T-helper 17 cell (primary cell): ENCODE measurements around the gene TUFT1. TPM values are rescaled to one million over a fixed set of nuclear protein-coding genes. Genes with fewer than 3 reads are reported as not detected.
"Not testable (repeated sequence)": the region's sequence is repeated elsewhere in the genome, so short reads cannot be mapped to it uniquely, and the experiment has no call there.

Experiments
- ATAC-seq: fragments of 150-1000 bp; cut with Tn5 transposase; 2 replicates; pipeline ENCODE4 v1.10.0; 2021; ENCODE audit warnings: mild to moderate bottlenecking, moderate library complexity
- DNase-seq, 3 donors: peaks; one replicate each; pipeline versions ENCODE4 v3.0.0 to v3.0.0-alpha.2; 2020 to 2021
- H3K9me3 ChIP-seq: one replicate; pipeline ENCODE4 v1.7.0; 2013; ENCODE audit warnings: low read length, mild to moderate bottlenecking; ENCODE audit not compliant: control insufficient read depth, poor library complexity, severe bottlenecking
- H3K27ac Mint-ChIP-seq: one replicate; pipeline ENCODE4 v1.8.0; 2022; ENCODE audit warnings: mild to moderate bottlenecking, moderate library complexity, mixed read lengths
- H3K27me3 Mint-ChIP-seq: one replicate; pipeline ENCODE4 v1.8.0; 2022; ENCODE audit warnings: mixed read lengths
- H3K36me3 Mint-ChIP-seq: one replicate; pipeline ENCODE4 v1.8.0; 2022; ENCODE audit warnings: low read depth, mixed read lengths
- H3K4me1 Mint-ChIP-seq: one replicate; pipeline ENCODE4 v1.8.0; 2022; ENCODE audit warnings: mild to moderate bottlenecking, mixed read lengths
- H3K4me3 Mint-ChIP-seq: one replicate; pipeline ENCODE4 v1.8.0; 2022; ENCODE audit warnings: mild to moderate bottlenecking, moderate library complexity, mixed read lengths
- total RNA-seq, 4 donors: library from RNA in 2 of 4; stranded (reverse) in 2 of 4; gene quantifications; one replicate each; pipeline ENCODE4 v1.2.3 and lab custom pipeline; 2022 to 2026

Gene TUFT1
- total RNA-seq, 2 donors from 2014 or later: 11.4 to 18.2 TPM

DNA sequence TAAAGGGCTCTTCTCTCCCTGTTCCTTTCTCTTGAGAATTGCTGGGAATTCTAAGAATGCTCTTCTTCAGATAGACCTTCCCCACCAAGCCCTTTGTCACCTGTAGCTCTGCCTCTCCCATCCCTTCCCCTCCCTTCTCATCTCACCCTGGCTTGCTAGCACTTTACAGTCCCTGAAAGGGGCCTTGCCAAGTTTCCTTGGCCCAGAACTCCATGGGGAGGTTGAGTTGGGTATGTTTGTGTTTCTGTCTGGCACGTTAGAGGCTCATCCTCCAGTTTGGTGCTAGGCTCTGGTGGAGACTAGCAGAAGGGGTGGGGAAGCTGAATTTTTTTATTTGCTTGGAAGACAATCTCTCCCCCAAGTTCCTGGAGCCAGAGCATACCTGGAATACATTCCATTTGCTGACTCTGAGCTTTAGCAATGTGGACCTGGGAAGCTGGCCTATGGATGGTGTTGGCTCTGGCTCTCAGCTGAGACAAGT lies 24.0 kb upstream of the TUFT1 start:
- DNase-seq (no peak), ATAC-seq (no peak)
- Mint-ChIP-seq H3K27me3 (no peaks in the 10 kb centered on the region), H3K4me1 (peaks cover 14% of the 10 kb centered on the region), H3K27ac (no peak overlapping the region), H3K36me3 (no peaks in the 10 kb centered on the region), H3K4me3 (no peak overlapping the region)
- H3K9me3 ChIP-seq: no peaks in the 10 kb centered on the region

DNA sequence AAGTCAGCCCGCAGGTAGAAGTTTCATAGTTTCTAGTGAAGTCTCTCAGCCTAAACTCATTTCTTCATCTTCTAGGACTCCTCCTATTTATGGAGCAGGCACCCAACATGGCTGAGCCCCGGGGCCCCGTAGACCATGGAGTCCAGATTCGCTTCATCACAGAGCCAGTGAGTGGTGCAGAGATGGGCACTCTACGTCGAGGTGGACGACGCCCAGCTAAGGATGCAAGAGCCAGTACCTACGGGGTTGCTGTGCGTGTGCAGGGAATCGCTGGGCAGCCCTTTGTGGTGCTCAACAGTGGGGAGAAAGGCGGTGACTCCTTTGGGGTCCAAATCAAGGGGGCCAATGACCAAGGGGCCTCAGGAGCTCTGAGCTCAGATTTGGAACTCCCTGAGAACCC lies 21.7 kb upstream of the TUFT1 start:
- H3K9me3 ChIP-seq: no peaks in the 10 kb centered on the region
- Mint-ChIP-seq H3K27ac (no peak overlapping the region), H3K4me1 (peaks cover 6% of the 10 kb centered on the region), H3K27me3 (no peaks in the 10 kb centered on the region), H3K4me3 (no peak overlapping the region), H3K36me3 (no peaks in the 10 kb centered on the region)
- DNase-seq (no peak), ATAC-seq (no peak)

GRCh38 chr1:151518936-151519335 lies 21.2 kb upstream of the TUFT1 start:
- Mint-ChIP-seq H3K27me3 (no peaks in the 10 kb centered on the region), H3K4me3 (no peak overlapping the region), H3K36me3 (peaks cover 2% of the 10 kb centered on the region), H3K4me1 (peaks cover 2% of the 10 kb centered on the region), H3K27ac (no peak overlapping the region)
- H3K9me3 ChIP-seq: no peaks in the 10 kb centered on the region
- ATAC-seq (no peak), DNase-seq (no peak)

GRCh38 chr1:151519667-151520066 lies 20.4 kb upstream of the TUFT1 start:
- Mint-ChIP-seq H3K27me3 (no peaks in the 10 kb centered on the region), H3K4me3 (no peak overlapping the region), H3K4me1 (no peaks in the 10 kb centered on the region), H3K36me3 (peaks cover 2% of the 10 kb centered on the region), H3K27ac (peak overlapping the region; percentile 71)
- DNase-seq (no peak), ATAC-seq (no peak)
- no peaks in the 10 kb centered on the region for H3K9me3 ChIP-seq

DNA sequence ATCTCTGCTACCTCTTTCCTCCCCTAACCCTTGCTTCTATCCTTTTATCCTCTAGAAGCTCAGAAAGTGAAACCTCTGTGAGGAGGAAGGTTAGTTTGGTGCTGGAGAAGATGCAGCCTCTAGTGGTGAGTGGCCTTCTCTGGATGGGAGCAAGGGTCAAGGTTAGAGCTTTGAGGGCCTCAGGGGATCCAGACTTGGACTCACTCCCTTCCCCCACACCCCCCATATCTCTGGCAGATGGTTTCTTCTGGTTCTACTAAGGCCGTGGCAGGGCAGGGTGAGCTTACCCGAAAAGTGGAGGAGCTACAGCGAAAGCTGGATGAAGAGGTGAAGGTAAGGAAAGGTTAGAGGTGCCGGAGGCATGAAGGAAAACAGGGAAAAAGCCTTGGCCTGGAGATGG lies 19.8 kb upstream of the TUFT1 start:
- no peak for ATAC-seq
- H3K4me3 Mint-ChIP-seq: no peak overlapping the region

GRCh38 chr1:151522427-151522826 lies 17.7 kb upstream of the TUFT1 start:
- H3K4me1 Mint-ChIP-seq, H3K36me3 Mint-ChIP-seq, DNase-seq, H3K27me3 Mint-ChIP-seq, ATAC-seq, H3K27ac Mint-ChIP-seq, H3K4me3 Mint-ChIP-seq, H3K9me3 ChIP-seq: not testable (repeated sequence)

More for the DNA sequence above, 19.8 kb upstream of the TUFT1 start:
- Mint-ChIP-seq H3K4me1 (no peaks in the 10 kb centered on the region), H3K36me3 (peaks cover 2% of the 10 kb centered on the region), H3K27ac (peak overlapping the region; percentile 71), H3K27me3 (no peaks in the 10 kb centered on the region)
- no peaks in the 10 kb centered on the region for H3K9me3 ChIP-seq
- DNase-seq: no peak

DNA sequence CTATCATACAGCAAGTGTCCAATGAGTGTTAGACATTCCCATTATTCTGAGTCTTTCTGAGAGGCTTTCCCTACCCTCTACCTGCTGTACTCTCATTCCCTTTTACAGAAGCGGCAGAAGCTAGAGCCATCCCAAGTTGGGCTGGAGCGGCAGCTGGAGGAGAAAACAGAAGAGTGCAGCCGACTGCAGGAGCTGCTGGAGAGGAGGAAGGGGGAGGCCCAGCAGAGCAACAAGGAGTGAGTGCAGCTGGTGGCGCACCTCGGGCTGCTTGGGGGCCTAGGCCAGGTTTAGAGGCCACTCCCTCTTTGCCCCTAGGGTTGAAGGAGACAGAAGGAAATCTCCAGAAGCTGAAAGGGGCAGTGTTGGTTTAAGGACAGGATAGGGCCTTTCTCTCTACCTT lies 16.8 kb upstream of the TUFT1 start:
- Mint-ChIP-seq H3K4me3 (no peak overlapping the region), H3K36me3 (peaks cover 2% of the 10 kb centered on the region), H3K27me3 (no peaks in the 10 kb centered on the region), H3K4me1 (peaks cover 2% of the 10 kb centered on the region), H3K27ac (no peak overlapping the region)
- DNase-seq (no peak), ATAC-seq (no peak)
- H3K9me3 ChIP-seq: no peaks in the 10 kb centered on the region

GRCh38 chr1:151524736-151525135 lies 15.4 kb upstream of the TUFT1 start:
- Mint-ChIP-seq H3K27ac (no peak overlapping the region), H3K36me3 (peaks cover 2% of the 10 kb centered on the region), H3K27me3 (peaks cover 7% of the 10 kb centered on the region), H3K4me3 (no peak overlapping the region), H3K4me1 (peaks cover 2% of the 10 kb centered on the region)
- ATAC-seq (no peak), DNase-seq (no peak)
- no peaks in the 10 kb centered on the region for H3K9me3 ChIP-seq

DNA sequence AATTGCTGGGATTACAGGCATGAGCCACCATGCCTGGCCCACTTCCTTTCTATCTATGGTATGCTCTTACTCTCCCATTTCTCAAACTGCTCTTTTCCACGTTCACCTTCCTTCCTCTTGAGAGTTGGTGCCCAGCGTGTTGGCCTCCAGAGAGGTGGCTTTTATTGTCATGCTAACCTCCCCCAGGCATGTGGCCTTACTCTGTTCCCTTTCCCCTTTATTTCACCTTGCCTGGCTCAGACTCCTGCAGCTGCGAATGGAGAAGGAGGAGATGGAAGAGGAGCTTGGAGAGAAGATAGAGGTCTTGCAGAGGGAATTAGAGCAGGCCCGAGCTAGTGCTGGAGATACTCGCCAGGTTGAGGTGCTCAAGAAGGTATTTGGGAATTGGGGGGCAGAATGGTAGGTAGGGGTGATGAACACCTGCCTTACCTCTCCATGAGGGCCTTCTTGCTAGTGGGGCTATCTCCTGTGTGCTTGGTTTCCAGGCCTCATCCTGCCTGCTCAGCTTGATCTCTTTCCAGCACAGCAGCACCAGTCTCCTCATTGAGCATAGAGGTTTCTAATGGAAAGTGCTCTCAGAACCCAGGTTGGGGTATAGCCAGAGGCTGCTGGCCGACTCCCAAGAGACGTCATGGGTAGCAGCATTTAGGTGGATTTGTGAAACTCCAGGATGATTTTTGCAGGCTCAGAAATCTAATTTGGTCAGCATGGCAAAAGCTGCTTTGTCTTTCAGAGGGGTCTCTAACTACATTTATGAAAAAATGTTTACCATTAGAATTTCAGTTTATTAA lies 13.2 kb upstream of the TUFT1 start:
- ATAC-seq: no peak
- Mint-ChIP-seq H3K4me3 (peak overlapping the region; percentile 60), H3K27me3 (peaks cover 13% of the 10 kb centered on the region), H3K4me1 (peaks cover 2% of the 10 kb centered on the region), H3K36me3 (peaks cover 2% of the 10 kb centered on the region), H3K27ac (no peak overlapping the region)
- no peaks in the 10 kb centered on the region for H3K9me3 ChIP-seq
- DNase-seq: no peak

DNA sequence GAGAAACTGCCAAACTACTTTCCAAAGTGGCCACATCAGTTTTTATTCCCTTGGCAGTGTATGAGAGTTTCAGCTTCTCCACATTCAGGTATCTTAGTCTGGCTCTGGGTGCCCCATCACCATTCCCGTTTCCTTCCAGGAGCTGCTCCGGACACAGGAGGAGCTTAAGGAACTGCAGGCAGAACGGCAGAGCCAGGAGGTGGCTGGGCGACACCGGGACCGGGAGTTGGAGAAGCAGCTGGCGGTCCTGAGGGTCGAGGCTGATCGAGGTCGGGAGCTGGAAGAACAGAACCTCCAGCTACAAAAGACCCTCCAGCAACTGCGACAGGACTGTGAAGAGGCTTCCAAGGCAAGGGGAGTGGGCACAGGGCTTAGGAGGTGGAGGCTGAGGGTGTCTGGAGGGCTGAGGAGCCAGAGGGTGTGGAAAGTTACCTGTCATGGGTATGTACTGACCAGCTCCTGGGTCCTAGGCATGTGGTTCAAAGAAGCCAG lies 10.9 kb upstream of the TUFT1 start:
- Mint-ChIP-seq H3K4me3 (no peak overlapping the region), H3K27me3 (peaks cover 13% of the 10 kb centered on the region), H3K36me3 (no peaks in the 10 kb centered on the region), H3K27ac (no peak overlapping the region), H3K4me1 (peaks cover 2% of the 10 kb centered on the region)
- no peak for ATAC-seq
- H3K9me3 ChIP-seq: no peaks in the 10 kb centered on the region
- no peak for DNase-seq

DNA sequence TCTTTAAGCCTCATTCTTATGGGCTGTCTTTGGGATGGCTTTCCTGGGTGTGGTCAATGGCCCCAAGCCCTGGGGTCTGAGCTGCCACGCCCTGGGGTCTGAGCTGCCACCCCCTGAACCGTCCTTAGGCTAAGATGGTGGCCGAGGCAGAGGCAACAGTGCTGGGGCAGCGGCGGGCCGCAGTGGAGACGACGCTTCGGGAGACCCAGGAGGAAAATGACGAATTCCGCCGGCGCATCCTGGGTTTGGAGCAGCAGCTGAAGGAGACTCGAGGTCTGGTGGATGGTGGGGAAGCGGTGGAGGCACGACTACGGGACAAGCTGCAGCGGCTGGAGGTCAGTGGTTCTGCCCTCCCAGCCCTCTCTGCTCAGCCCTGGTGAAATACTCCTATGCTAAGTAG lies 10.3 kb upstream of the TUFT1 start:
- H3K9me3 ChIP-seq: no peaks in the 10 kb centered on the region
- Mint-ChIP-seq H3K4me1 (peaks cover 5% of the 10 kb centered on the region), H3K36me3 (no peaks in the 10 kb centered on the region), H3K27ac (no peak overlapping the region), H3K4me3 (no peak overlapping the region), H3K27me3 (peaks cover 13% of the 10 kb centered on the region)
- ATAC-seq: no peak
- DNase-seq: no peak

DNA sequence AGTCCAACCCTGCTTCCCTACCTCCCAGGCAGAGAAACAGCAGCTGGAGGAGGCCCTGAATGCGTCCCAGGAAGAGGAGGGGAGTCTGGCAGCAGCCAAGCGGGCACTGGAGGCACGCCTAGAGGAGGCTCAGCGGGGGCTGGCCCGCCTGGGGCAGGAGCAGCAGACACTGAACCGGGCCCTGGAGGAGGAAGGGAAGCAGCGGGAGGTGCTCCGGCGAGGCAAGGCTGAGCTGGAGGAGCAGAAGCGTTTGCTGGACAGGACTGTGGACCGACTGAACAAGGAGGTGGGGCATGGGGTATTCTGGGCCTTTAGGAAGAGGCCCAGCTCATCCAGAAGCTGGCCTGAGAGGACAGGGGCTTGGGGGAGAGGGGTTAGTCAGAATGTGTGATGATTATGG lies 9.6 kb upstream of the TUFT1 start:
- DNase-seq (no peak), ATAC-seq (no peak)
- Mint-ChIP-seq H3K4me3 (no peak overlapping the region), H3K27me3 (peaks cover 13% of the 10 kb centered on the region), H3K4me1 (peaks cover 5% of the 10 kb centered on the region), H3K36me3 (no peaks in the 10 kb centered on the region), H3K27ac (no peak overlapping the region)
- no peaks in the 10 kb centered on the region for H3K9me3 ChIP-seq

- H3K4me1 Mint-ChIP-seq: peaks cover 4% of the 10 kb centered on the region
- H3K9me3 ChIP-seq: no peaks in the 10 kb centered on the region
- H3K4me3 Mint-ChIP-seq: no peak overlapping the region
- H3K27ac Mint-ChIP-seq: no peak overlapping the region
- H3K27me3 Mint-ChIP-seq: peaks cover 13% of the 10 kb centered on the region
- DNase-seq (no peak), ATAC-seq (no peak)
- no peaks in the 10 kb centered on the region for H3K36me3 Mint-ChIP-seq
These were observed 6.2 kb upstream of the TUFT1 start for GRCh38 chr1:151533870-151534269.
